ENCODE data around the gene SLC48A1. TPM values are rescaled to one million over a fixed set of nuclear protein-coding genes. Genes with fewer than 3 reads are reported as not detected.

SLC48A1 gene
- total RNA-seq, 1 experiment from 2014 or later: 20.0 TPM

DNA sequence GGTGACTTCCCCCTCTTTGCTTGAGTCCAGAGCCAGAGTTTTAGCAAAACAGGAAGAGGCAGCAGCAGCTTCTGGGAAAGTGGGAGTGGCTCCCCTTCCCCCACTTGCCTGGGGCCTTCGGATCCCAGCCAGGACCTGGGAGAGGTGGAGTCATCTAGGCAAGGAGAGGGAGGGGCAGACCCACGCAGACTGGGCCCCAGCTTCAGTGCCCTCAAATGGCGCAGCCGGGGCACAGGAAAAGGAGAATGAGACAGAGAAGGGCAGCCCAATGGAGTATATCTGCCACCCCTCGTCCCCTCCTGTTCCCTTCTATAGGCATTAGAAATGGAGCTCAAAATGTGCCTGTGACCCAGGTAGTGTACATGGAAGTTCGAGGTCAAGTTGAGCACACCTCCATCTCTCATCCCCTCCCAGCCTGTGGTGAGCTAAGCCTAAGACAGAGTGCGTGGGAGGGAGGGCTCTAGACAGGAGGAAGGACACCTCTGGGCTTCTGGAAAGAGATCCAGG, 56.0 kb downstream of the SLC48A1 start (continued):
- TF ChIP-seq, protein P1, sequence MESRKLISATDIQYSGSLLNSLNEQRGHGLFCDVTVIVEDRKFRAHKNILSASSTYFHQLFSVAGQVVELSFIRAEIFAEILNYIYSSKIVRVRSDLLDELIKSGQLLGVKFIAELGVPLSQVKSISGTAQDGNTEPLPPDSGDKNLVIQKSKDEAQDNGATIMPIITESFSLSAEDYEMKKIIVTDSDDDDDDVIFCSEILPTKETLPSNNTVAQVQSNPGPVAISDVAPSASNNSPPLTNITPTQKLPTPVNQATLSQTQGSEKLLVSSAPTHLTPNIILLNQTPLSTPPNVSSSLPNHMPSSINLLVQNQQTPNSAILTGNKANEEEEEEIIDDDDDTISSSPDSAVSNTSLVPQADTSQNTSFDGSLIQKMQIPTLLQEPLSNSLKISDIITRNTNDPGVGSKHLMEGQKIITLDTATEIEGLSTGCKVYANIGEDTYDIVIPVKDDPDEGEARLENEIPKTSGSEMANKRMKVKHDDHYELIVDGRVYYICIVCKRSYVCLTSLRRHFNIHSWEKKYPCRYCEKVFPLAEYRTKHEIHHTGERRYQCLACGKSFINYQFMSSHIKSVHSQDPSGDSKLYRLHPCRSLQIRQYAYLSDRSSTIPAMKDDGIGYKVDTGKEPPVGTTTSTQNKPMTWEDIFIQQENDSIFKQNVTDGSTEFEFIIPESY (IDR thresholded peaks at IDR 0.05; ENCODE audit: extremely low read depth, insufficient replicate concordance, low read length): no peak
- TF ChIP-seq EZH2phosphoT487 (IDR thresholded peaks at IDR 0.05; ENCODE audit: borderline replicate concordance) (no peak), POLR2A (IDR thresholded peaks at IDR 0.05; ENCODE audit: borderline replicate concordance, extremely low read depth, insufficient read depth, insufficient read length) (peak; percentile 25)

DNA sequence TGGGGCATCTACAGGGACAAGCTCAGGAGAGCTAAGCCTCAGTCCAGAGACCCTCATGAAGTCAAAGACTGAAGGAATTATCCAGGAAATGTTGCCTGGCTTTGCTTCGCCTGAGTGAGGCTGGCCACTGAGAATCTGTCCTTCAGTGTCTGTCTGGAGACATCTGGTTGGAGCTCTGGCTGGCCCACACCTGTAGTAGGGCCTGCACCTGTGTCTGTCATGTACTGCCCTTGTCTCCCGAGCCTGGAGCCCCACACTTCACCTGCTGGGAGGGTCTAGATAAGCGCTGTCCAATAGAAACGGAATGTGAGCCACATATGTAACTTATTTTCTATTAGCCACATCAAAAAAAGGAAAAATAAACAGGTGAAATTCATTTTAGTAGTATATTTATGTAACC, 56.5 kb downstream of the SLC48A1 start:
- no peaks in the 10 kb centered on the region for H3K9me2 ChIP-seq (ENCODE audit: insufficient read depth)
- no peaks in the 10 kb centered on the region for H3K79me2 ChIP-seq (ENCODE audit: insufficient read depth, low read length)
- peak overlapping the region; percentile 75 for H2AFZ ChIP-seq (ENCODE audit: low read depth, low read length, poor library complexity, severe bottlenecking)
- H3K36me3 ChIP-seq (ENCODE audit: control insufficient read depth in 1 of 2, insufficient read depth in 2 of 2, low read length in 2 of 2): no peaks in the 10 kb centered on the region
- peak overlapping the region in 1 of 2 experiments; percentile 37; a peak in 2 of 4 replicates for H3K4me3 ChIP-seq (replicated peaks in 1 of 2; ENCODE audit: low read depth in 1 of 2, low read length in 2 of 2)
- H3K4me1 ChIP-seq (ENCODE audit: control insufficient read depth in 1 of 2, insufficient read depth in 2 of 2, low read length in 2 of 2): peaks cover 29 to 32% of the 10 kb centered on the region in 2 experiments
- intact Hi-C loops (cut with micrococcal nuclease): no loop called here
- H3K27me3 ChIP-seq (ENCODE audit: insufficient read depth, low read length): no peaks in the 10 kb centered on the region
- DNase-seq (ENCODE audit: low read depth, low spot score): no peak
- H3K9me3 ChIP-seq (ENCODE audit: control insufficient read depth in 1 of 2, insufficient read depth in 1 of 2, low read depth in 1 of 2, low read length in 2 of 2): no peaks in the 10 kb centered on the region
- H3K9ac ChIP-seq (ENCODE audit: low read length): peak overlapping the region; percentile 46; the same call in 1 of the 2 replicates
- H3K27ac ChIP-seq (ENCODE audit: low read depth, low read length): peak overlapping the region; percentile 50
- peak overlapping the region; percentile 68 for H3K4me2 ChIP-seq (ENCODE audit: low read length)
- H4K20me1 ChIP-seq (ENCODE audit: insufficient read depth): no peaks in the 10 kb centered on the region
- no peak for ATAC-seq
- ChIA-PET RAD21 (ENCODE audit: low non-redundant PET in 1 of 2, low total read pairs in 2 of 2, uncharacterized antibody in 2 of 2, unreplicated experiment in 2 of 2) (interaction anchor here in 1 of 2 experiments (0.9 to 1.0 kb wide), 2 partner anchors 9 to 32 kb away, joined by 4 read pairs; no protein-coding TSS in a partner anchor), POLR2A (interaction anchor here (1.3 to 2.2 kb wide), 5 partner anchors 9 to 28 kb away, joined by 3 to 16 read pairs (median 8); no protein-coding TSS in a partner anchor), CTCF (interaction anchor here (0.8 to 4.0 kb wide), 5 partner anchors 8 to 86 kb away, joined by 3 to 47 read pairs (median 8); no protein-coding TSS in a partner anchor)
- BruUV-seq (replicated peaks): no TSS peak
- TF ChIP-seq, protein P2, sequence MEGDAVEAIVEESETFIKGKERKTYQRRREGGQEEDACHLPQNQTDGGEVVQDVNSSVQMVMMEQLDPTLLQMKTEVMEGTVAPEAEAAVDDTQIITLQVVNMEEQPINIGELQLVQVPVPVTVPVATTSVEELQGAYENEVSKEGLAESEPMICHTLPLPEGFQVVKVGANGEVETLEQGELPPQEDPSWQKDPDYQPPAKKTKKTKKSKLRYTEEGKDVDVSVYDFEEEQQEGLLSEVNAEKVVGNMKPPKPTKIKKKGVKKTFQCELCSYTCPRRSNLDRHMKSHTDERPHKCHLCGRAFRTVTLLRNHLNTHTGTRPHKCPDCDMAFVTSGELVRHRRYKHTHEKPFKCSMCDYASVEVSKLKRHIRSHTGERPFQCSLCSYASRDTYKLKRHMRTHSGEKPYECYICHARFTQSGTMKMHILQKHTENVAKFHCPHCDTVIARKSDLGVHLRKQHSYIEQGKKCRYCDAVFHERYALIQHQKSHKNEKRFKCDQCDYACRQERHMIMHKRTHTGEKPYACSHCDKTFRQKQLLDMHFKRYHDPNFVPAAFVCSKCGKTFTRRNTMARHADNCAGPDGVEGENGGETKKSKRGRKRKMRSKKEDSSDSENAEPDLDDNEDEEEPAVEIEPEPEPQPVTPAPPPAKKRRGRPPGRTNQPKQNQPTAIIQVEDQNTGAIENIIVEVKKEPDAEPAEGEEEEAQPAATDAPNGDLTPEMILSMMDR (IDR thresholded peaks at IDR 0.05 in 2 of 3, conservative IDR thresholded peaks at IDR 0.05 in 1 of 3; ENCODE audit: borderline replicate concordance in 1 of 3, insufficient read depth in 1 of 3, low read depth in 2 of 3, low read length in 2 of 3): no peak
- TF ChIP-seq CEBPB (IDR thresholded peaks at IDR 0.05; ENCODE audit: low read depth) (no peak), FOSL1 (IDR thresholded peaks at IDR 0.05; ENCODE audit: low read depth) (no peak), TCF7L2 (IDR thresholded peaks at IDR 0.05; ENCODE audit: borderline replicate concordance, extremely low read depth, insufficient read depth, insufficient read length) (no peak), ELF1 (IDR thresholded peaks at IDR 0.05; ENCODE audit: borderline replicate concordance, low read depth) (no peak), ZNF274 (IDR thresholded peaks at IDR 0.05; ENCODE audit: low read depth, low read length) (no peak), POLR2A (IDR thresholded peaks at IDR 0.05; ENCODE audit: borderline replicate concordance, extremely low read depth, insufficient read depth, insufficient read length) (no peak), RAD21 (IDR thresholded peaks at IDR 0.05; ENCODE audit: low read depth) (no peak), JUND (IDR thresholded peaks at IDR 0.05) (no peak), POLR2AphosphoS5 (IDR thresholded peaks at IDR 0.05; ENCODE audit: low read depth, low read length) (no peak), CBX3 (IDR thresholded peaks at IDR 0.05; ENCODE audit: low read depth) (no peak), SRF (IDR thresholded peaks at IDR 0.05; ENCODE audit: low read depth) (no peak)
- TF ChIP-seq, protein P3, sequence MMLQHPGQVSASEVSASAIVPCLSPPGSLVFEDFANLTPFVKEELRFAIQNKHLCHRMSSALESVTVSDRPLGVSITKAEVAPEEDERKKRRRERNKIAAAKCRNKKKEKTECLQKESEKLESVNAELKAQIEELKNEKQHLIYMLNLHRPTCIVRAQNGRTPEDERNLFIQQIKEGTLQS (IDR thresholded peaks at IDR 0.05): no peak
- TF ChIP-seq, protein P1 (IDR thresholded peaks at IDR 0.05; ENCODE audit: extremely low read depth, insufficient replicate concordance, low read length): no peak
